NCI-H1436 (cell line): ENCODE data around the gene RAB8B.

Experiments used
- DNase-seq: peaks from one replicate; lab custom pipeline; 2025; lab: John Stamatoyannopoulos, UW

The RAB8B gene

DNA sequence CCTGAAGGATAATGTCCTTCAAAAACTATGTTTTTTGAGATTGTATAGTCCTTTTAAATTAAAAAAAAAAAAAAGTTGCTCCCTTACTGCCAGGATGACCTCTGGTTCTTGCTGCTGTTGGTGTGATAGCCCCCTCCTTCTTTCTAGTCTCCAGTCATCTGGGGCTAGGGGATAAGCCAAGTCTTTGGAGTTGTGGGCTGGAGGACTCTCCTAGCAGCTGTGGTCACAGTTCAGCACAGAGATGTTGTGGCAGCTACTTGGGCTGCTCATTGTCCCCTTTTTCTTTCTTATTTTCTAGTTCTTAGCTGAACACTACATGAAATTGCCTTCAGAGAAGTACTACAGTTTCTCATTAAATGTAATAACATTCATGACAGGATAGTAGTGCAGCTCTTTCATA, 48.8 kb downstream of the RAB8B start:
- no peak for DNase-seq

DNA sequence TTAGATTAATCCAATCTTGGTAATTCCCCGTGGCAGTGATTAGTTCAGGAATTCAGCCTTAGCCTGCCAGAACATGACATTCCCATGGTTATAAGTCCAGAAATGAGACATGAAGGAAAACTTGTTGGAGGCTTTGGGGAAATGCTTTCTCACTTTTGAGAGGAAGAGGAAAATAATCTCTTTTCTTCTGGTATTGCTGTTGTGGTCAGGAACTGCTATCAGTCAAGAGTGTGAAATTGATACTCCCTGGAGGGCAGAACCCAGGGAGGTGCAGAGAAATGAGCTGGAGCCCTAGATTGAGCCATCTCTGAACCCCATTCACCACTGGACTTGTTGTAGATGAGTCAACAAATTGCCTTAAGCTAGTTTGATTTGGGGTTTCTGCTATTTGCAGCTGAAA, 49.4 kb downstream of the RAB8B start:
- no peak for DNase-seq

DNA sequence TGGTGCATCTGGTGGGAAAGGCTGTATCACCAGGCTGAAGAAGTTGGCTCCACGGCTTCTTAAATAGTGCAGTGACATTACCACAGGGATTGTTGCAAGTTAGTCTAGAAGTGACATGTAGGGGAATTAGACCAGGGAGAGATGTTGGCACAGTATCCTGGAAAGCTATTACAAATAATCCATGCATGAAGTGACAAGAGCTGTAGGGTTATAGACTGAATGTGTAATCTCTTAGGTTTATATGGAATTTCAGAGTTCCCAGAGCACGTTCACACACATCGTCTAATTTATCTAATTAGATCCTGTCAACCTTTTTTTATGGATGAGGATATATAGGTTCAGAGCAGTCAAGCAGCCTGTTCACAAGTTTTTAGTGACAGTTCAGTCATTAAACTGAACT, 50.7 kb downstream of the RAB8B start:
- no peak for DNase-seq

DNA sequence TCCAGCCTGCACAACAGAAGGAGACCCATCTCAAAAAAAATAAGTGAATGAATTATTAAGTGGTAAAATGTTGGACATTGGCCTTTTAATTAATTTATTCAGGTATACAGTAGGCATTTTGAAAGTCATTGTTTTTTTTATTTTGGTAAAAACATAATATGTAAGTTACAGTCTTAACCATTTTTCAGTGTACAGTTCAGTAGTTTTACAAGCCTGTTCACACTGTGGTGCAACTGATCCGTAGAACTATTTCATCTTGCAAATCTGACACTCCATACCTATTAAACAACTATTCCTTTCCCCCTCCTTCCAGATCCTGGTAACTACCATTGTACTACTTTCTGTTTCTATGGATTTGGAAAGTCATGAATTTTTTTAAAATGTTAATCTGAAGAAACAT, 51.9 kb downstream of the RAB8B start:
- no peak for DNase-seq

DNA sequence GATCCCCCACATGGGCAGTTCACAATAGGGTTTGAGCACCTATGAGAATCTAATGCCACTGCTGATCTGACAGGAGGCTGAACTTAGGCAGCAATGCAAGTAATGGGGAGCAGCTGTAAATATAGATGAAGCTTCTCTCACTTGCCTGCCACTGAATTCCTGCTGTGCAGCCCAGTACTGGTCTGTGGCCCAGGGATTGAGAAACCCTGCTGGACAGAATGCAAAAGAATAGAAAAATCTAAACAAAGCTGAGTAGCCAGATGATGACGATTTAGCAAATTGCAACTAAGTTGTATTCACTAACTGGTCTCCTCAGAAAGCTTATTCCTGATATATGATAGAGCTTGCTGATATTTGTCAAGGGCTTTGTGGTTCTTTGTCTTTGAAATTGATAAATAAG, 53.7 kb downstream of the RAB8B start:
- DNase-seq, result no peak

DNA sequence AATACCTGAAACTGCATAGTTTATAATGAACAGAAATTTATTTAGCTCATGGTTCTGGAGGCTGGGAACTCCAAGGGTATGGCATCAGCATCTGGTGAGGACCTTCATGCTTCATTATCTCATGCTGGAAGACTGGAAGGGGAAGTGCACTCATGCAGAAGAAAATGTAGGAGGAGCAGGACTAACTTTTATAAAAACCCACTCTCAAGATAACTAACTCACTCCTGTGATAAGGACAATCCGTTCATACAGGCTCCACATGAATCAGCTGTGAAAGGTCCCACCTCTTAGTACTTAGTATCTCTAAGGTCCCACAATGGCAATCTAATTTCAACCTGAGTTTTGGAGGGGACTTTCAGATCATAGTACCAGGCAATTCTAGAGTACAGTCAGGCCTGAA, 54.4 kb downstream of the RAB8B start:
- no peak for DNase-seq

DNA sequence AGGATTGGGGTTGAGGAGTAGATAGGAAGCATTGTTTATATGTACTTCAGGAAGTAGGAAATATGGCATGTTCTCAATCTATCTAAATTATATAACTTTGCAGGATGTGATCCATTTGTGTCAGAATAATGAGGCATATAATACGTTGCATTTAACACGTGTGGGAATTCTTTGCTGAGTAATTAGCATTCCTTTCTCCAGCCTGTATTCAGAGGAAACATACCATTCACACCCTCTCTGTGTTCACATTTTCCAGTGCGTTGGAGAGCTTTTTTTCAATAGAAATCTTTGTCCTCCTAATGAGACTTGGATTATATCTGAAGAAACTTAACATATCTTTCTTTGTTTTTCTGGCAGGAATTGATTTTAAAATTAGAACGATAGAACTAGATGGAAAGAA, 55.0 kb downstream of the RAB8B start:
- DNase-seq, result no peak

DNA sequence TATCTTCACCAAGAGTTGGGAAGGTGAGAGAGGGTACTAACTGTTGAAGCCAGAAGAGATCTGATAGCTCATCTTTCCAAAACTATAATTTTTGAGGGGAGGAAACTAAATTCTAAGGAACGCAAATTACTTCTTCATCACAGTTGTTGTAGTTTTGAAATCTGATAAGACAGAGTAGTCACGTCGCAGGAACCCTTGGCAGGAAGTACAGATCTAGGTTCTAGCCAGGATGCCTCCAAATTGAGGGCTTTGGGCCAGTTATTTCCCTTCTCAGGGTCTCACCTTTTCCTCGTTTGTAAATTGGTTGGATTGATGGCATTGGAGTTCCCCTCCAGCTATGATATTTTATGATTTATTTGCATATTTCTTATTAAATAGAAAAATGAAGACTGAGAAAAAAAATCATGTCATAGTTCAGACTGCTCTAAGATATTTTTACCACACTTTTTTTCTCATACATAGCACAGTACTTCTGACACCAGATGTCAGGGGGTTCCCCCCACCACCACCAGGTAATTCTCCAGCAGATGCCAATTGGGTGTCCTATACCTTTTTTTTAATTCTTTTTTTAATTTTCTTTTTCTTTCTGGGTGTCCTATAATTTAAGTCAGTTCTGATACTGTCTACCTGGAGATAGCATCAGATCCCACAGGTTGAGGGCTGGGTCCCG, 55.7 kb downstream of the RAB8B start:
- no peak for DNase-seq

DNA sequence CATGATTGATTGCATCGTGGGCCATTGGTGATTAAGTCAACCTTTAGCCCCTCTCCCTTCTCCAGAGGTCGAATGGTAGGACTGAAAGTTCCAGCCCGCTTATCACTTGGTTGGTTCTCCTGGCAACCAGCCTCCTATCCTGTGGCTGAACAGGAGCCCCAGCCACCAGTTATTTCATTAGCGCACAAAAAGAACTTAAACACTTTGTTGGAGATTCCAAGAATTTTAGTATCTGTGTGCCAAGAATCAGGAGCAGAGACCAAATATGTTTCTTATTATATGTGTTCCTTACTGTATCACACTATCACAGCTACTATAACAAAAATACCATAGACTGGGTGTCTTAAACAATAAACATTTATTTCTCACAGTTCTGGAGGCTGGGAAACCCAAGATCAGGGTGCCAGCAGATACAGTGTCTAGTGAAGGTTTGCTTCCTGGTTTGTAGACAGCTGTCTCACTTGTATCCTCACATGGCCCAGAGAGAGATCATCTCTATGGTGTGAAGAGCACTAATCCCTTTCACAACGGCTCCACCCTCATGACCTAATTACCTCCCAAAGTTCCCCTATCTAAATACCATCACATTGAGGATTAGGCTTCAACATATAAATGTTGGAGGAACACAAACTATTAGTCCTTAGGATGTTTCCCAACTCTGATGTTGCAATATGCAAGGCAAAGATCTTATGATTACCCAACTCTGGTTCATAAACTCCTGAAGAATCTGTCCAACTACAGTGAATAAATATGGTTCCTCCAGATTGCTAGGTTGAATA, 57.5 kb downstream of the RAB8B start:
- no peak for DNase-seq

DNA sequence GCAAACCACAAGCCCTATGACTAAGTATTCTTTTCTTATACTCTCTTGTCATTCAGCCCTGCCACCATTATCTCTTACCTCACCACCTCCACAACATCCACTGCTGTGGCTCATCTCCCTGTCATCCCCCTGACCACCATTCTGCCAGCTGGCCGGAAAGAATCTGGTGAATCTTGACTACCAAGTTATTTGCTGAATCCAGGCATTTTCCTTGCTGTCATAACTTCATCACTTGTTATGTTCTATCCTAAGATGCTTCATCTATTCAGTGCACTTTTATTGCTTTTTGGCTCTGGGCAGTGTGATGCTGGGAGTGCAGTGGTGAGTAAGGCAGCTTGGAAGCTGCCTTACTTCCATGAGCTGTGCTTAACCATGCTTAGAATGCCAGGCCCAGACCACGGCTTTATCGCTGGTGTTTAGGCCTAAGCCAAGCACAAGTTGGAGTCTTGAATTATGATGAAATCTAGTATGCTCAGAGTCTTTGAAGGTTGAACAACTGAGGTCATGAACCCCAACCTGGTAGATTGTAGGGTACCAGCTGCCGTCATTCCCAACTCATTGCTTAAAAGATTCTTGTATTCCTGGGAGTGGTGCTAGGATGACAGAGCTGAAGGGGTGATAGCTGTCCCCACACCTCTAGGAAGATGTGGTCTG, 61.0 kb downstream of the RAB8B start:
- DNase-seq, result no peak

DNA sequence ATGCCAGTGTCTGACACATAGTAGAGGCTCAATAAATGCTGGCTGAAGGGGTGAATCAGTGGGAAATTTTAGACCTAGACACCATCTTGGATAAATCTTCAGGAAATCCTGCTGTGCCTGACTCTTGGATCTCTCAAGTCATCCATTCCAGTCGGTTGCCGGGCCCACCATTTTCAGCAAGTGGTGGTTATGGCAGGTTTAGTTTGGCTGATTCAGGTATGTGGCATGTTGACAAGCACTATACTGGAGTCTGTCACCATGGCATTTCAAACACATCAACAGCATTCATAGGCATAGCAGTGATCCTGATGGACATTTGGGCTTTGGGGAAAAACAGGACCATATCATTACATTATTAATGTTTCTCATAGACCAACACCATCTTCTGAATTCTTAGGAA, 62.3 kb downstream of the RAB8B start:
- DNase-seq, result no peak

DNA sequence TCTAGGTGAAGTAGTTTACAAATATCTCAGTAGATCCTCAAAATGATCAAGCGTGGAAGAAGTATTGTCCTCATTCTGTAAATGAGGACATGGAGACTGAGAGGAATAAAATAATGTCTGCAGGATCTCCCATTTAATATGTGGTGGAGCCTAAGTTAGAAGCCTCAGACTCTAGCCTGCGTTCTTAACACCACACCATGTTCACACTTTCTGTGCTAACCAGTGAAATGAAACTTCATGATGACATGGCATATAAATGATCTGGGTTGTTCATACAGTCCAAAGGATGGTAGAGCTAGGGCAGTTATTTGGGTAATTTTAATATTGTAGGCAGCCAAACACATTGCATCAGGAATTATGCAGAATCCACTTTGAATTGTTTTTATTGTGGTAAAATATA, 62.9 kb downstream of the RAB8B start:
- DNase-seq, result no peak

DNA sequence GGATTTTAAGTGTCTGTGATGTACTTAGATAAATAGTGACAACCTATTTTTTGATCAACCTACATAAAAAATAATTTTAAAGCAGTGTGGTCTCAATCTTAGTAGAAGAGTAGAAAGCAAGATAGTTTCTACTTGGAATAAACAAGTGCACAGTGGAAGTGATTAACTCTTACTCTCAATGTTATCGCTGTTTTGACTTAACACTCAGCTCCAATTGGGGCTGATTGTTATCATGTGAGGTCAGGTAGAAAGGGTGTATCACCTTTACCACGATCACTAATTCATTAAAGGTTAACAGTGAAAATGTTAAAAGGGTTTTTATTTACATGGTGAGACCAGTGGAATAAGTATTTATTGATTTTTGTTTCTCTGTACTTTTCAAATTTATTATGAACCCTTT, 65.6 kb downstream of the RAB8B start:
- no peak for DNase-seq

DNA sequence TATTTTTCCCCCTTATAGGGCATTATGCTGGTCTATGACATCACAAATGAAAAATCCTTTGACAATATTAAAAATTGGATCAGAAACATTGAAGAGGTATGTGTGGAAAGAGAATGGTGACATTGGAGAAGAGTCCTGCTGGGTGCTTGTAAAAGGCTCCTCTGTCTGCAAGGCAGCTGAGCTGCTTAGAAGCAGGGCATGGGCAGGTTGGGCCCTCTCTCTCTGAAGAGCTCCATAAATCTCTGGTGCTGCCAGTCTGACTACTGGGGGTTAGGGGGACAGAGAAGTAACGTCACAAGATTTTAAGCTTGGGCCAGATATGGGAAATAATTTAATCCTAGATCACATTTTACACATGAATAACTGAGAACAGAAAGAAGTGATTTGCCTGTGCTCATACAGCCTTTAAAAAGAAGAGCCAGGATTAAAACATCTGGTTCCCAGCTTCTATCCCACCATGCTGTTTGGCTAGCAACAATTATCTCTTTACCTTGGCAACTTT, 66.1 kb downstream of the RAB8B start:
- no peak for DNase-seq

DNA sequence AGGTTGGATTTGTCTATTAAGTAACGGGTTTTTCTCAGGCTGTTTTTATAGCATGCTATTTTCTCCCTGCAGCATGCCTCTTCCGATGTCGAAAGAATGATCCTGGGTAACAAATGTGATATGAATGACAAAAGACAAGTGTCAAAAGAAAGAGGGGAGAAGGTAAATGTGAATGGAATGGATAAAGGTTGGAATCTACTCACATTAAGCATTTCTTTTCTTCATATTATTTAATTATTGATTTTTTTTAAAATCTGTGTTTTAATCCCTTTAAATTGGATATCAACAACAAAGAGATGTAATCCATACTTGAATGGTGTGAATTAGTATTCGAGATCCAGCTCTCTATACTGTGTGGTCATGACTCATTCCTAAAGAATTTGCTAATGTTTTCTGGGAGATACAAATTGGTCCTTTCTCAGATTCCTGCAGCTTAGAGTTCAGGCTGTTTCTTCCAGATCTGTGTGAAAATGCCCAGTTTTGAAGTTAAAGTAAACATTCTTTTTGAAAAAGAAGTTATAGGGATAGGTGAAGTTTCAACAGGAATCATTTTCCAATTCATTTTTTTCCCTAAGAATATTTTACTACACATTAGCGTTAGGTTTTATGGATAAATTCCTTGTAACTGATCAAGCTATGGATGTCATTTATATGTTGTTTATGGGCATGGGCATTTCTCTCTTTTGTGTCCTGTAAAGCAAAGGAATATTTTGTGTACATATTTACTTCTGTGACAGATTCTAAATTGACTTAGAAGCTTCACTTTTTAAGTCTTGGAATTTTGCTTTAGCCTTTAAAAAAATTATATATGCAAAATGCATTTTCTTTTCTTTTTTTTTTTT, 67.2 kb downstream of the RAB8B start:
- no peak for DNase-seq

DNA sequence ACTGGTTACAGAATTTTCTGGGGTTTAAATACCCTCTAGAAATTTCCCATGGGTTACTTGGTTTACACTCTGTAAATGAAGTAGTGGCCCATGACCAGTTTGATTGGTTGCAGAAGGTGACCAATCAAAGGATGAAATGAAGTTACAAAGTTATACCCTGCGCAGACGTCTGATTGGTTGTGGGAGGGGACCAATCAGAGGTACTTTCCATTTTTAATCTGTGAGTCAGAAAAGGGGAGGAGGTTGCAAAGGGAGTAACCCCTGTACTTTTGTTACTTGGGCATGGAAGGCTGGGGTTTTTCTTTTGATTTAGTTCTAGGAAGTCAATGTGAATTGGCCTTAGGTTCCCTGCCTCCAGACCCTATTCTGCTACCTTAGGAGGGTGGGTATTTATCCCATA, 69.3 kb downstream of the RAB8B start:
- no peak for DNase-seq

DNA sequence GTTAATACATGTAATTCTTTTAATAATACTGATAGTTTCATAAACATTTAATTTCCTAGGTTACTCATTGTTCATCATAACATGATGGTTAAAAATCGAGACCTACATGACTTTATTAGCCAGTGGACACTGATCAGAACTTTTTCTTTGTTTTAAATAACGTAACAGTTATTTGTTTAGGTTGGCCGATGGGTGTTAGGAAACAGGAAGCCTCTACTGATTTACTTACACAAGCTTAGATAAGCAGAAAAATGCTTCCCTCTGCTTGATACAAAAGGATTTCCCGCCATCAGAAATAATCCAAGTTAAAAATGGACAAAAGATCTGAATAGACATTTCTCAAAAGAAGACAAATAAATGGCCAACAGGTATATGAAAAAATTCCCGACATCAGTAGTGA, 71.4 kb downstream of the RAB8B start:
- DNase-seq, result no peak

DNA sequence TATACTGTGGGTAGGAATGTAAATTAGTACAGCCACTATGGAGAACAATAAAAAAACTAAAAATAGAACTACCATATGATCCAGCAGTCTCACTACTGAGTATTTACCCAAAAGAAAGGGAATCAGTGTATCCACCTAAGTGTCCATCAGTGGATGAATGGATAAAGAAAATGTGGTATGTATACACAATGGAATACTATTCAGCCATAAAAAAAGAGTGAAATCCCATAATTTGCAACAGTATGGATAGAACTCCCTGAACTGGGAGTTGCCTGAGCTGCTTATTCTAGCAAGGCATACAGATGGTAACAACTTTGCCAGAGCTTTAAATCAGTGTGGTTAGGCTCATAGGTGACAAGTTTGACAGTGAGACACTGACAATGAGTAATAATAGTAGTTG, 71.9 kb downstream of the RAB8B start:
- DNase-seq, result no peak

DNA sequence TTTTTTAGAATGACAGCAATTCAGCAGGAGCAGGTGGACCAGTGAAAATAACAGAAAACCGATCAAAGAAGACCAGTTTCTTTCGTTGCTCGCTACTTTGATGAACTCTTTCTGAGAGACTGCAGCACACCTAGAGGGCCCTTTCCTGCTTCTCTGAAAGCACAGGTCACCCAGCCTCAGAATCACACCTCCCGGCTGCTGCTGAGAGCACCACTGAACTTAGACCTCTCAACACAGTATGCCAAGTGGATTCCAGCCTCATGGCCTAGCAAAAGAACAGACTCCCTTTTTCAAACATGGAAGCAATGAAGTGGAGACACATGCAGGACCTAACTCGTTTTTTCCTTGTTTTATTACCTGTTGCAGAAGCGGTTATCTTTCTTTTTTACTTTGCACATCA, 74.1 kb downstream of the RAB8B start:
- no peak for DNase-seq

DNA sequence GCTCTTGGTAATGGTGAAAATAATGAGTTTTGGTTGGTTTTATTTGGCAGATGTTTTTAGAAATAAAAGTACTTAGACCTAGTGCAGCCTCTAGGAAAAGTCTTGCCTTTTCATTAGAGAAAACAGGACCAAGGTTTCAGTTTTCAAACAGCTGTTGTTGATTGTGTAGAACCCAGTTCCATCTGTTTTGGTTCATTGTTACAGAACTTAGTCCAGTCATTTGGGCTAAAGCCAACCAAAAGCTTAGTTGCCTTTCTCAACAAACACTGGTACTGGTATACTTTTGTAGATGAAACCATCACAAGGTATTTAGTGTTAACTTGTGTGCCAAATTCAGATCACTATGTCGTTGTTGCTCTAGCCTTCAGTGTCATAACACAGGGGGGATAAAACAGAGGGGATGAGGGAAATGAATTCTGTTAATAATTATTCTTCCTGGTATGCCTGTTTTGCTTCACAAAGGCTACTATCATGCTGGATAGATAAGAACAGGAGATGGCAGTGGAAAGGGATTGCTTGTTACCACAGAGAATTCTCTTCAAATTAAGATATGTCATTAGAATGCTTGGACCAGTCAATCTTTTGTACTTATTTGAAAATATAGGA, 75.4 kb downstream of the RAB8B start:
- no peak for DNase-seq

DNA sequence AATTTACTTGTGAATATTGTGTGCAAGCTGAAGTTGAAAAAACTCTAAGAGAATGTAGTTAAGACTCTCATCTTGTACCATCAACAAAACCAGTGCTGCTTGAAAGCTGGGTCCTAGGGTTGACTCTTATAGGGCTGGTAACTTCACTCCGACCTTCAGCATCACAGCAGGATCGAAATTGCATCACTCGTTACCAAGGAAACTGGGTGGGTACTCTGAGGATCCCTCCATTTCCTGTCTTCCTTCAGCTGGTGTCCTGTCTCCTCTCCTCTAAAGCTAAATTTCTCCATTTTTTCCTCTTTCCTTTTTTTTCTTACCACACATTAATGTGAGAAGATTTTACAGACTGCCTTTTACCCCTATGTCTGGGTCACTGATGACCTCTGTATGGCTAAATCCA, 85.0 kb downstream of the RAB8B start:
- no peak for DNase-seq
